ENCODE data around the gene MAPRE3.

MAPRE3 gene

GRCh38 chr2:26959331-26959730 lies 11.1 kb upstream of the MAPRE3 start:
- Histone ChIP-seq H4K20me1 (no peaks in the 10 kb centered on the region), H3K27ac (no peak overlapping the region), H3K9me3 (replicated peaks in 1 of 11) (no peaks in the 10 kb centered on the region), H3K36me3 (no peaks in the 10 kb centered on the region), H3K4me2 (peak overlapping the region in 7 of 11 experiments; percentile 2 to 57 (median 28); a peak in 7 of 22 replicates), H3K4me1 (peaks cover 0 to 23% (median 9%) of the 10 kb centered on the region in 10 experiments; a peak in 10 of 20 replicates), H3K4me3 (no peak overlapping the region), H3K27me3 (no peaks in the 10 kb centered on the region), H3K9ac (no peak overlapping the region)
- no peak for TF ChIP-seq Cebpa-rat (IDR thresholded peaks at IDR 0.05)

DNA sequence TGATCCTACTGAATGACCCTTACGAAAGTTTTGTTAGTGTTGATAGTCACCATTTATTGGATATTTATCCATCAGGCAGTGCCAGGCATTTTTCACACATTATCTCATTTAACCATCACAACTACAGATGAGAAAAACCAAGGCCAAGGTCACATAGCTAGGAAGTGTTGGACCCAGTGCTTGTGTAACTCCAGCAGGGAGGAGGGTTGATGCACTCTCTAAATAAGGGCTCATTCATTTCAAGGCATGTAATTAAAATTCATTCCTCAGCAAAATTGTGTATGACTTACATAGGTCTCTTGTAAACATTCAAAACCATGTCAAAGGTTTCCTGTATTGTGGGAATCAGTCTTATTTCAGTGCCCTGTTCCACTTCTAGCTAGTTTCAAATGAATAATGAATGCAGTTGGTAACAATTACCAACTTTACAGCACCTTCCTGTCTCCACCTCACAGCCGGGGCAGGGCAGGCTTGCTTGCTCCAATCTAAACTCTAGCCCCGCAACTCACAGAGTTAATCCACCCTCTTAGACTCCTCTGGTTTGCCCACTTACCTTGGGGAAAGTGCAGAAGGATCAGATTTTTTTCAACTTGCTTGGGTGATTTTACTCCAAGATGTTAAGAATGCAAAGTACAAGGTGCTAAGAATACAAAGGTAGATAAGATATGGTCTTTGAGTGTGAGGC lies 5.8 kb upstream of the MAPRE3 start:
- Histone ChIP-seq H3K4me3 (no peak overlapping the region), H3K27me3 (peaks cover 0 to 14% (median 8%) of the 10 kb centered on the region in 11 experiments; a peak in 12 of 22 replicates), H3K4me2 (no peak overlapping the region), H3K9ac (no peak overlapping the region), H3K27ac (no peak overlapping the region), H3K9me3 (replicated peaks in 1 of 11) (no peaks in the 10 kb centered on the region), H3K4me1 (peaks cover under 1 to 14% (median 3%) of the 10 kb centered on the region in 10 experiments; a peak in 14 of 20 replicates), H4K20me1 (no peaks in the 10 kb centered on the region), H3K36me3 (no peaks in the 10 kb centered on the region)
- TF ChIP-seq Cebpa-rat (IDR thresholded peaks at IDR 0.05) = no peak

DNA sequence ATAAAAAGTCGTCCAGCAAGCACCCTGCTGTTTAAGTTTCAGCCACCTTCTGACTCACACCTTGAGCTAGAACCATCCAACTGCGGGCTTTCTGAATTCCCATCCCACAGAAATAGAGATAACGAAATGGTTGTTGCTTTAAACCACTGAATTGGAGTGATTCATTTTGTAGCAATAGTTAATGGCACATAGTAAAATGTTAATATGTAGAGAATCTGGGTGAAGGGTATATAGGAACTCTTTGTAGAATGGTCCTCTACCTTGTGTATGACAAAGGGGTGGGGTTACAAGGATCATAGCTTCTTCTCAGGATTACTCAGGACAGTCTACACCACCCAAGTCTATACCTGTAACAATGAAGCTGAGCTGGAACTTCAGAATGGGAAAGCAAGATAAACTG lies 2.4 kb upstream of the MAPRE3 start:
- no peaks in the 10 kb centered on the region for H3K36me3 ChIP-seq
- H3K9me3 ChIP-seq (replicated peaks in 1 of 11) = no peaks in the 10 kb centered on the region
- H3K27ac ChIP-seq = no peak overlapping the region
- H3K4me3 ChIP-seq = no peak overlapping the region
- H4K20me1 ChIP-seq = peaks cover 0 to 13% (median 4%) of the 10 kb centered on the region in 11 experiments; a peak in 5 of 22 replicates
- H3K4me2 ChIP-seq = no peak overlapping the region
- TF ChIP-seq Cebpa-rat (IDR thresholded peaks at IDR 0.05) = no peak
- H3K4me1 ChIP-seq = peaks cover 9 to 15% (median 12%) of the 10 kb centered on the region in 10 experiments; a peak in 18 of 20 replicates
- no peak overlapping the region for H3K9ac ChIP-seq
- H3K27me3 ChIP-seq = peaks cover 15 to 46% (median 40%) of the 10 kb centered on the region in 11 experiments; a peak in 21 of 22 replicates

DNA sequence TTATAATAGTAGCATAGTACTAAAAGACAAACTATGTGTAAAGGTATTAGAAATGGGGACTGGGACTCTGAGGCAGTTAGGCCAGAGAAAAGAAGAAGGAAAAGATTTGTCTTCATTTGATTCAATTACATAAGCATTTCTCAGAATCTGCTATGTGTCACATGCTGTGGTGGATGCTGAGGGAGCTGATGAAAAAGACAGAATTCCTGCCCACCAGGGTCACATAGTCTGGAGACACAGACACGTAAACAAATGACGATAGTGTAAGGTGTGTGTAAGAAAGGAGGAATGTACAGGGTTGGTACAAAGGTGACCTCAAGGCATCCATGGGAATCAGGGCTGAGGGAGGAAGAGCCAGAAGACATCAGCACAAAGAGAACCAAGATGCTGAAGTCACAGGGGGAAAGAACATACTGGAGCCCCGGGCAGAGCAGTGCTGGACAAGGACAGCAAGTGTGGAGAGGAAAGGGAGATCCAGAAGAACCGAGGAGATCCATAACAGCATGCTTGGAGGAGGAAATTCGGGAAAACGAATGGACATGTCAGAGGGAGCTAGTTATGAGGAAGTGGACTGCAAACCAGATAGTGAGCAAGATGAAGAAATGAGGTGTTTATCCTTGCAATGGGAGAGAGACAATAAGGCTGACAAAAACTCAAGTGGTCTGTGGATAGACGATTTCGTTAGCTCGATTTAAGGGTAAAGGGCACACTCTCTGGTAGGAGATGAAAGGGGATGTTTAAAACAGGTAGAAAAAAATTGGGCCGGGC lies 1.2 kb upstream of the MAPRE3 start:
- no peak overlapping the region for H3K9ac ChIP-seq
- peaks cover 0 to 13% (median 4%) of the 10 kb centered on the region in 11 experiments; a peak in 5 of 22 replicates for H4K20me1 ChIP-seq
- H3K4me3 ChIP-seq = no peak overlapping the region
- H3K4me2 ChIP-seq = peak overlapping the region in 6 of 11 experiments; percentile 51 to 82 (median 78); a peak in 9 of 22 replicates
- H3K36me3 ChIP-seq = no peaks in the 10 kb centered on the region
- H3K4me1 ChIP-seq = peaks cover 9 to 15% (median 12%) of the 10 kb centered on the region in 10 experiments; a peak in 18 of 20 replicates
- H3K9me3 ChIP-seq (replicated peaks in 1 of 11) = no peaks in the 10 kb centered on the region
- TF ChIP-seq Cebpa-rat (IDR thresholded peaks at IDR 0.05) = no peak
- no peak overlapping the region for H3K27ac ChIP-seq
- H3K27me3 ChIP-seq = peaks cover 15 to 48% (median 40%) of the 10 kb centered on the region in 11 experiments; a peak in 21 of 22 replicates

- H3K4me2 ChIP-seq = peak overlapping the region; percentile 51 to 97 (median 79)
- H3K36me3 ChIP-seq = no peaks in the 10 kb centered on the region
- H3K4me3 ChIP-seq = peak overlapping the region; percentile 56 to 80 (median 68)
- no peaks in the 10 kb centered on the region for H3K9me3 ChIP-seq (replicated peaks in 1 of 11)
- peaks cover 9 to 15% (median 12%) of the 10 kb centered on the region in 10 experiments; a peak in 18 of 20 replicates for H3K4me1 ChIP-seq
- no peak overlapping the region for H3K27ac ChIP-seq
- H3K27me3 ChIP-seq = peaks cover 15 to 48% (median 40%) of the 10 kb centered on the region in 11 experiments; a peak in 21 of 22 replicates
- H4K20me1 ChIP-seq = peaks cover 0 to 13% (median 4%) of the 10 kb centered on the region in 11 experiments; a peak in 5 of 22 replicates
- peak overlapping the region in 6 of 11 experiments; percentile 24 to 76 (median 70); a peak in 12 of 22 replicates for H3K9ac ChIP-seq
- TF ChIP-seq Cebpa-rat (IDR thresholded peaks at IDR 0.05) = no peak
Observed at GRCh38 chr2:26970928-26971627, 641 bp downstream of the MAPRE3 start.

DNA sequence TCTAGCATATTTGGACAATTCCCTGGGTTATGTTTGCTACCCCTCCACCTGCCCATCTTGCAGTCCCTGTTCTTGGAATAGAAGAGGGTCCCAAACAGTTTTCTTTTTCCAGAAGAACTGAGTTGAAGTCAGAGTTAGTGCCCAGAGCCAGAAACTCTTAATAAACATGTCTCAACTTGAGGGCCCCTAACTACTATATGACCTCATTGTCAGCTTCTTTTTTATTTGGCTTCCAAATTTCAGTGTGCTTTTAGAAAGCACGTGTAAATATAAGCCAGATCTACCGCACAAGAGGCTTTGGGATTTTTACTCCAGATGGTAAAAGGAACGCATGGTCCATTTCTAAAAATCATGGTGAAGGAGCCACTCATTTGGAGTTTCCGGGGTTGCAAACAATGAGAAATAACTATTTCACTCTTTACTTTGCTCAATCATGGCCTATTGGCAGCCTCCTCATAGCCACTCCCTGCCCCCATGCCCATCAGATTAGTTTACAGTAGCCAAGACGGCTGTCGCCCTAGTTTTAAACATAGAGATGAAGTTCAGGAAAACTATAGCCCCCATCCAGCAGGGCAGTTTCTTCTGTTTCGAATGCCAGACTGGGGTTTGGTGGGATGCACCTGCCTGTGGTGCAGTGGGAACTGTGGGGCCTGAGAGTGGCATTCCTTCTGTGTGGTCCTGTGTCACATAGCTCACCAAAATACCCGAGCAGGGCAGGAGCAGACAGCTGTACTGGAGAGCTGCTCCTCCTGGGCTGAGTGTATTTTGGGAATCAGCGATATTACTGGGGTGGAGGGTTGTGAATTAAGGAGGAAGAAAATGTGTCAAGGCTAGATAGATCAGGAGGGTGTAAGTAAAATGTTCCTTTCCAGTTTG lies 1.7 kb downstream of the MAPRE3 start:
- H3K4me3 ChIP-seq = no peak overlapping the region
- no peak for TF ChIP-seq Cebpa-rat (IDR thresholded peaks at IDR 0.05)

GRCh38 chr2:26974352-26974751 lies 3.9 kb downstream of the MAPRE3 start:
- Histone ChIP-seq H3K4me3 (no peak overlapping the region), H3K9ac (no peak overlapping the region), H3K27ac (no peak overlapping the region), H4K20me1 (peaks cover 0 to 13% (median 4%) of the 10 kb centered on the region in 11 experiments; a peak in 5 of 22 replicates), H3K4me1 (peaks cover 9 to 15% (median 12%) of the 10 kb centered on the region in 10 experiments; a peak in 18 of 20 replicates), H3K36me3 (no peaks in the 10 kb centered on the region), H3K27me3 (peaks cover 15 to 39% (median 34%) of the 10 kb centered on the region in 11 experiments; a peak in 21 of 22 replicates), H3K9me3 (replicated peaks in 1 of 11) (no peaks in the 10 kb centered on the region), H3K4me2 (no peak overlapping the region)
- no peak for TF ChIP-seq Cebpa-rat (IDR thresholded peaks at IDR 0.05)

More for the DNA sequence above, 1.7 kb downstream of the MAPRE3 start:
- Histone ChIP-seq H3K27ac (no peak overlapping the region), H3K4me2 (peak overlapping the region in 4 of 11 experiments; percentile 79 to 97 (median 89); a peak in 2 of 22 replicates), H3K36me3 (no peaks in the 10 kb centered on the region), H4K20me1 (peaks cover 0 to 13% (median 4%) of the 10 kb centered on the region in 11 experiments; a peak in 5 of 22 replicates), H3K9me3 (replicated peaks in 1 of 11) (no peaks in the 10 kb centered on the region), H3K9ac (no peak overlapping the region), H3K27me3 (peaks cover 15 to 48% (median 40%) of the 10 kb centered on the region in 11 experiments; a peak in 21 of 22 replicates), H3K4me1 (peaks cover 9 to 15% (median 12%) of the 10 kb centered on the region in 10 experiments; a peak in 18 of 20 replicates)

GRCh38 chr2:26975102-26975501 lies 4.7 kb downstream of the MAPRE3 start:
- Histone ChIP-seq H3K4me3 (no peak overlapping the region), H3K4me1 (peaks cover 6 to 11% (median 9%) of the 10 kb centered on the region in 10 experiments; a peak in 17 of 20 replicates), H3K27me3 (peaks cover 15 to 31% (median 26%) of the 10 kb centered on the region in 11 experiments; a peak in 21 of 22 replicates), H3K4me2 (no peak overlapping the region), H3K36me3 (no peaks in the 10 kb centered on the region), H3K9me3 (replicated peaks in 1 of 11) (no peaks in the 10 kb centered on the region), H3K27ac (no peak overlapping the region), H3K9ac (no peak overlapping the region), H4K20me1 (peaks cover 0 to 13% (median 4%) of the 10 kb centered on the region in 11 experiments; a peak in 5 of 22 replicates)
- TF ChIP-seq Cebpa-rat (IDR thresholded peaks at IDR 0.05) = no peak

Measured in BLaER1 treated with 17β-estradiol and CSF1 and Interleukin-3, amounts not matched to agents 10 nM and 100 nM (cell line).